HepG2 (cell line): Measurements from ENCODE around the gene ARL8A. TPM values are rescaled to one million over a fixed set of nuclear protein-coding genes. Genes with fewer than 3 reads are reported as not detected.
A peak's percentile ranks its signal among the peaks of the same experiment; 100 is the strongest.

Experiments
- ARNTL ChIP-seq: sonication (generic); formaldehyde crosslinking; IDR thresholded peaks from 2 replicates; pipeline ENCODE4 v1.4.0; 2020; ENCODE audit warnings: mild to moderate bottlenecking, missing genetic modification reagents
- HES4 ChIP-seq: sonication (generic); formaldehyde crosslinking; IDR thresholded peaks from 2 replicates; pipeline ENCODE4 v1.9.0; 2021; ENCODE audit warnings: mild to moderate bottlenecking, missing genetic modification reagents, borderline replicate concordance
- IRX3 ChIP-seq: sonication (generic); formaldehyde crosslinking; IDR thresholded peaks from 2 replicates; pipeline ENCODE4 v1.8.1; 2023; ENCODE audit warnings: mild to moderate bottlenecking, low read depth, missing genetic modification reagents, borderline replicate concordance
- KDM6A ChIP-seq: IDR thresholded peaks from 2 replicates; pipeline ENCODE4 v1.6.1; 2016; ENCODE audit warnings: low read depth
- KLF9 ChIP-seq: IDR thresholded peaks from 2 replicates; pipeline ENCODE4 v1.6.1; 2016; ENCODE audit warnings: low read depth
- PAX8 ChIP-seq: sonication (generic); formaldehyde crosslinking; IDR thresholded peaks from 2 replicates; pipeline ENCODE4 v1.8.0; 2022; ENCODE audit warnings: mild to moderate bottlenecking, missing genetic modification reagents, borderline replicate concordance
- REPIN1 ChIP-seq: sonication (generic); formaldehyde crosslinking; IDR thresholded peaks from 2 replicates; pipeline ENCODE4 v1.8.0; 2022; ENCODE audit warnings: missing genetic modification reagents, low read depth, mild to moderate bottlenecking, borderline replicate concordance
- SKIL ChIP-seq: sonication (generic); formaldehyde crosslinking; IDR thresholded peaks from 2 replicates; pipeline ENCODE4 v1.8.0; 2022; ENCODE audit warnings: missing genetic modification reagents, mild to moderate bottlenecking, moderate library complexity, borderline replicate concordance
- YEATS2 ChIP-seq: sonication (generic); formaldehyde crosslinking; IDR thresholded peaks from 2 replicates; pipeline ENCODE4 v1.4.0; 2020; ENCODE audit warnings: missing genetic modification reagents, borderline replicate concordance
- ZBTB8A ChIP-seq: sonication (generic); formaldehyde crosslinking; IDR thresholded peaks from 2 replicates; pipeline ENCODE4 v1.4.0; 2020; ENCODE audit warnings: mild to moderate bottlenecking, low read depth, missing genetic modification reagents, borderline replicate concordance
- ZNF234 ChIP-seq: sonication (generic); formaldehyde crosslinking; conservative IDR thresholded peaks from 2 replicates; pipeline ENCODE4 v1.5.1; 2020; ENCODE audit warnings: mild to moderate bottlenecking, missing genetic modification reagents
- ZNF501 ChIP-seq: sonication (generic); formaldehyde crosslinking; IDR thresholded peaks from 2 replicates; pipeline ENCODE4 v1.5.1; 2020; ENCODE audit warnings: mild to moderate bottlenecking, moderate library complexity, missing genetic modification reagents
- ZNF556 ChIP-seq: sonication (generic); formaldehyde crosslinking; IDR thresholded peaks from 2 replicates; pipeline ENCODE4 v1.4.0; 2020; ENCODE audit warnings: mild to moderate bottlenecking, missing genetic modification reagents, borderline replicate concordance
- ZNF589 ChIP-seq: sonication (generic); formaldehyde crosslinking; conservative IDR thresholded peaks from 2 replicates; pipeline ENCODE4 v1.8.0; 2022; ENCODE audit warnings: mild to moderate bottlenecking, moderate library complexity, missing genetic modification reagents
- ZNF879 ChIP-seq: sonication (generic); formaldehyde crosslinking; IDR thresholded peaks from 2 replicates; pipeline ENCODE4 v1.8.1; 2023; ENCODE audit warnings: missing genetic modification reagents
- polyA plus RNA-seq, 8 experiments: library from polyadenylated mRNA; depleted of rRNA in 3 of 8; stranded (reverse) in 7 of 8; unstranded in 1 of 8; fragments of >200 nt; fragmentation: Illumina TruSeq in 4 of 8; extraction: Trizol in 4 of 8; gene quantifications; 2 replicates each; pipeline versions ENCODE4 v1.2.1 to v1.2.3, GENCODE V29; 2011 to 2016; ENCODE audit warnings: low read depth in 4 of 8, missing spikeins in 1 of 8, mixed read lengths in 1 of 8; ENCODE audit not compliant: insufficient read depth in 1 of 8
- total RNA-seq, 5 experiments: library from RNA; depleted of rRNA; stranded (reverse); fragments of >200 nt; fragmentation: Illumina TruSeq; extraction: Trizol; gene quantifications; 2 replicates each; pipeline ENCODE4 v1.2.3, GENCODE V29; 2016; ENCODE audit warnings: low read depth in 1 of 5
- TF ChIP-seq, protein P1 (sequence below): sonication (generic); formaldehyde crosslinking; IDR thresholded peaks from one replicate; pipeline ENCODE4 v1.5.1; 2020; ENCODE audit warnings: mild to moderate bottlenecking, missing genetic modification reagents; ENCODE audit errors: not compliant biosample characterization
- TF ChIP-seq, protein P2 (sequence below): sonication (generic); formaldehyde crosslinking; IDR thresholded peaks from 2 replicates; pipeline ENCODE4 v1.4.0; 2020; ENCODE audit warnings: missing genetic modification reagents

The ARL8A gene
- total and polyA plus RNA-seq, 2 of the 13 experiments (the other 11 are each of a cell fraction or from before 2014, with no cell fraction given), result 2.7 to 23.4 TPM

DNA sequence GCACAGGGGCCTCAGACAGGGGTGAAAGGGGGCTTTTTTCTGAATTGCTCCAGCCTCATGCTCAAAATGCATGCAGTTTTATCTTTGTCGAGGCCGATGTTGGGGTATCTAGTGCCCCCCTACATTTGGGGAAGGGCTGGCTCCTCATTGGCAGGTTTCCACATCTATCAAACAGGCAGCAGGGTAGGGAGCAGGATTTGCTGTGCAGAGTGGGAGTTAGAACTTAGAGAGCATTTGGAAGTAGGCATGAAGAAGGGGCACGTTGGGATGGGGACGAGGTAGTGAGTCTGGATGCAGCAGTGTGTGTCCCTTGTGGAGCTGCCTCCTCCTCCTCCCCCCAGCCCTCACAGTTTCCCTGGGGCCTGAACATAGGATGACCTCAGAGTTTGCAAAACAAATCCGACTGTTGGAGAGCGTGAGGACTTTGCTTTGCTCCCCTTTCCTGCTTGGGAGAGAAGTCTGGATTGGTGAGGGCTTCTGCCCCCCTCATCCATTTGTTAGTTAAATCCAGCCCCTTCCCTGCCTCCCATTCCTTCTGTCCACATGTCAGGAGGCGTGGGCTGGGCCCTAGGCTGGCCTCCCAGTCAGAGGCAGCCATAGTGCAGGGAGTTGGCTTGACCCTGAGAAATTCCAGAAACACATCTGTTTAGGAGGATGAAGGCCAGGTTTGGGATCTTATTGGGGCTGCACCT lies 58.7 kb downstream of the ARL8A start (continued):
- TF ChIP-seq, protein P1, sequence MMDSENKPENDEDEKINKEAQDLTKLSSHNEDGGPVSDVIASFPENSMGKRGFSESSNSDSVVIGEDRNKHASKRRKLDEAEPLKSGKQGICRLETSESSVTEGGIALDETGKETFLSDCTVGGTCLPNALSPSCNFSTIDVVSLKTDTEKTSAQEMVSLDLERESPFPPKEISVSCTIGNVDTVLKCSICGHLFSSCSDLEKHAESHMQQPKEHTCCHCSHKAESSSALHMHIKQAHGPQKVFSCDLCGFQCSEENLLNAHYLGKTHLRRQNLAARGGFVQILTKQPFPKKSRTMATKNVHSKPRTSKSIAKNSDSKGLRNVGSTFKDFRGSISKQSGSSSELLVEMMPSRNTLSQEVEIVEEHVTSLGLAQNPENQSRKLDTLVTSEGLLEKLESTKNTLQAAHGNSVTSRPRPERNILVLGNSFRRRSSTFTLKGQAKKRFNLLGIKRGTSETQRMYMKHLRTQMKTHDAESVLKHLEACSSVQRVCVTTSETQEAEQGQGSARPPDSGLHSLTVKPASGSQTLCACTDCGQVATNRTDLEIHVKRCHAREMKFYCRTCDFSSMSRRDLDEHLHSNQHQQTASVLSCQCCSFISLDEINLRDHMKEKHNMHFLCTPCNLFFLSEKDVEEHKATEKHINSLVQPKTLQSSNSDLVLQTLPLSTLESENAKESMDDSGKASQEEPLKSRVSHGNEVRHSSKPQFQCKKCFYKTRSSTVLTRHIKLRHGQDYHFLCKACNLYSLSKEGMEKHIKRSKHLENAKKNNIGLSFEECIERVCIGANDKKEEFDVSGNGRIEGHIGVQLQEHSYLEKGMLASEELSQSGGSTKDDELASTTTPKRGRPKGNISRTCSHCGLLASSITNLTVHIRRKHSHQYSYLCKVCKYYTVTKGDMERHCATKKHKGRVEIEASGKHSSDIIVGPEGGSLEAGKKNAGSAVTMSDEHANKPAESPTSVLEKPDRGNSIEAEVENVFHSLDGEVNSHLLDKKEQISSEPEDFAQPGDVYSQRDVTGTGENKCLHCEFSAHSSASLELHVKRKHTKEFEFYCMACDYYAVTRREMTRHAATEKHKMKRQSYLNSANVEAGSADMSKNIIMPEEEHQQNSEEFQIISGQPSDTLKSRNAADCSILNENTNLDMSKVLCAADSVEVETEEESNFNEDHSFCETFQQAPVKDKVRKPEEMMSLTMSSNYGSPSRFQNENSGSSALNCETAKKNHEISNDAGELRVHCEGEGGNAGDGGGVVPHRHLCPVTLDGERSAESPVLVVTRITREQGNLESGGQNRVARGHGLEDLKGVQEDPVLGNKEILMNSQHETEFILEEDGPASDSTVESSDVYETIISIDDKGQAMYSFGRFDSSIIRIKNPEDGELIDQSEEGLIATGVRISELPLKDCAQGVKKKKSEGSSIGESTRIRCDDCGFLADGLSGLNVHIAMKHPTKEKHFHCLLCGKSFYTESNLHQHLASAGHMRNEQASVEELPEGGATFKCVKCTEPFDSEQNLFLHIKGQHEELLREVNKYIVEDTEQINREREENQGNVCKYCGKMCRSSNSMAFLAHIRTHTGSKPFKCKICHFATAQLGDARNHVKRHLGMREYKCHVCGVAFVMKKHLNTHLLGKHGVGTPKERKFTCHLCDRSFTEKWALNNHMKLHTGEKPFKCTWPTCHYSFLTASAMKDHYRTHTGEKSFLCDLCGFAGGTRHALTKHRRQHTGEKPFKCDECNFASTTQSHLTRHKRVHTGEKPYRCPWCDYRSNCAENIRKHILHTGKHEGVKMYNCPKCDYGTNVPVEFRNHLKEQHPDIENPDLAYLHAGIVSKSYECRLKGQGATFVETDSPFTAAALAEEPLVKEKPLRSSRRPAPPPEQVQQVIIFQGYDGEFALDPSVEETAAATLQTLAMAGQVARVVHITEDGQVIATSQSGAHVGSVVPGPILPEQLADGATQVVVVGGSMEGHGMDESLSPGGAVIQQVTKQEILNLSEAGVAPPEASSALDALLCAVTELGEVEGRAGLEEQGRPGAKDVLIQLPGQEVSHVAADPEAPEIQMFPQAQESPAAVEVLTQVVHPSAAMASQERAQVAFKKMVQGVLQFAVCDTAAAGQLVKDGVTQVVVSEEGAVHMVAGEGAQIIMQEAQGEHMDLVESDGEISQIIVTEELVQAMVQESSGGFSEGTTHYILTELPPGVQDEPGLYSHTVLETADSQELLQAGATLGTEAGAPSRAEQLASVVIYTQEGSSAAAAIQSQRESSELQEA (CRISPR knock-in tag), result no peak
- no peak for TF ChIP-seq ZBTB8A (CRISPR knock-in tag)
- 0 out of 2 replicates have a peak, but pooled peaks have one; percentile 45 for TF ChIP-seq KLF9 (CRISPR knock-in tag)
- no peak for TF ChIP-seq PAX8 (CRISPR knock-in tag)
- TF ChIP-seq HES4 (CRISPR knock-in tag), result no peak
- peak; percentile 72 for TF ChIP-seq ZNF501 (CRISPR knock-in tag)
- TF ChIP-seq ARNTL (CRISPR knock-in tag), result peak; percentile 97
- TF ChIP-seq REPIN1 (CRISPR knock-in tag), result peak; percentile 61
- TF ChIP-seq ZNF589, result no peak
- no peak for TF ChIP-seq ZNF234 (CRISPR knock-in tag)
- TF ChIP-seq ZNF556, result peak; percentile 16; the same call in 1 of the 2 replicates
- TF ChIP-seq KDM6A (CRISPR knock-in tag), result peak; percentile 63; the same call in 1 of the 2 replicates
- no peak for TF ChIP-seq IRX3 (CRISPR knock-in tag)
- peak; percentile 39; the same call in 1 of the 2 replicates for TF ChIP-seq YEATS2 (CRISPR knock-in tag)
- 0 out of 2 replicates have a peak, but pooled peaks have one; percentile 43 for TF ChIP-seq ZNF879
- TF ChIP-seq, protein P2, sequence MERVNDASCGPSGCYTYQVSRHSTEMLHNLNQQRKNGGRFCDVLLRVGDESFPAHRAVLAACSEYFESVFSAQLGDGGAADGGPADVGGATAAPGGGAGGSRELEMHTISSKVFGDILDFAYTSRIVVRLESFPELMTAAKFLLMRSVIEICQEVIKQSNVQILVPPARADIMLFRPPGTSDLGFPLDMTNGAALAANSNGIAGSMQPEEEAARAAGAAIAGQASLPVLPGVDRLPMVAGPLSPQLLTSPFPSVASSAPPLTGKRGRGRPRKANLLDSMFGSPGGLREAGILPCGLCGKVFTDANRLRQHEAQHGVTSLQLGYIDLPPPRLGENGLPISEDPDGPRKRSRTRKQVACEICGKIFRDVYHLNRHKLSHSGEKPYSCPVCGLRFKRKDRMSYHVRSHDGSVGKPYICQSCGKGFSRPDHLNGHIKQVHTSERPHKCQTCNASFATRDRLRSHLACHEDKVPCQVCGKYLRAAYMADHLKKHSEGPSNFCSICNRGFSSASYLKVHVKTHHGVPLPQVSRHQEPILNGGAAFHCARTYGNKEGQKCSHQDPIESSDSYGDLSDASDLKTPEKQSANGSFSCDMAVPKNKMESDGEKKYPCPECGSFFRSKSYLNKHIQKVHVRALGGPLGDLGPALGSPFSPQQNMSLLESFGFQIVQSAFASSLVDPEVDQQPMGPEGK, result peak; percentile 93
- TF ChIP-seq SKIL (CRISPR knock-in tag), result peak; percentile 73; the same call in 1 of the 2 replicates
